Kidney epithelial cell (primary cell): ENCODE measurements around the gene ACOT7. TPM values are rescaled to one million over a fixed set of nuclear protein-coding genes. Genes with fewer than 3 reads are reported as not detected.
A peak's percentile ranks its signal among the peaks of the same experiment; 100 is the strongest.

Source experiments
- DNase-seq: peaks from one replicate; pipeline ENCODE4 v3.0.0-alpha.2; 2010; ENCODE audit warnings: low read depth
- H3K27me3 ChIP-seq: 2 replicates; pipeline ENCODE4 v1.6.0; 2011; ENCODE audit warnings: low read length; ENCODE audit not compliant: control insufficient read depth, insufficient read depth
- H3K36me3 ChIP-seq: 2 replicates; pipeline ENCODE4 v1.5.1; 2011; ENCODE audit warnings: low read length; ENCODE audit not compliant: control insufficient read depth, insufficient read depth
- H3K4me3 ChIP-seq: 2 replicates; pipeline ENCODE4 v1.5.1; 2011; ENCODE audit warnings: low read depth, mild to moderate bottlenecking, control low read depth, low read length
- total RNA-seq: library from RNA; depleted of rRNA; stranded (reverse); fragments of >200 nt; gene quantifications from 2 replicates; pipeline ENCODE4 v1.2.3, GENCODE V29; 2015
- TF ChIP-seq, protein P1 (sequence below): IDR thresholded peaks from 2 replicates; pipeline ENCODE4 v1.5.1; 2011; ENCODE audit warnings: mild to moderate bottlenecking, moderate library complexity, low read length, control low read depth, inconsistent platforms; ENCODE audit not compliant: insufficient read depth, poor library complexity, severe bottlenecking

The ACOT7 gene
- total RNA-seq, 1 donor from 2014 or later, result 79.8 TPM

DNA sequence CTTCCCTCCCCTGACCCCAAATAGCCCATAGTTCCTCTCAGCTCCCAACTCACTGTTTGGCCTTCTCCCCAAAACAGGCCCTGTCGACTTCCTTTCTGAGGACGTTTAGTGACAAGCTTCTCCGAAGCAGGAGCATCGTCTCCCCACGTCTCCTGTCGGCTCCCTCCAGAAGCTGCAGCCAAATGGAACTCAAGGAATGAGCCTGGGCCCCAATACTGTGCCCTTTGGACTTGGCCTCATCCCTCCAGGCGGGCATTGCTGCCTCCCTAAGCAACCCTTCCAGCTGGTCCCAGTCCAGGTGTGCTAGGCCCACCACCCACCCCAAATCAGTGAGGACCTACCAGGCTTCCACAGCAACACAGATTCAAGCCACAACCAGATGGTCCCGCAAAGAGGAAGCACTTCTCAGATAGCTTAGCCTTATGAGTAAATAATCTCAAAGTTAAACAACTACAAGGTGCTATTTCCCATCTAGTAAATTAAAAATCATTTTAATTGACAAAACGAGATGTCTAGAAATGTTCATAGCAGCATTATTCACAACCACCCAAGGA, 33.0 kb downstream of the ACOT7 start:
- H3K36me3 ChIP-seq, result no peaks in the 10 kb centered on the region
- no peaks in the 10 kb centered on the region for H3K27me3 ChIP-seq
- TF ChIP-seq, protein P1, sequence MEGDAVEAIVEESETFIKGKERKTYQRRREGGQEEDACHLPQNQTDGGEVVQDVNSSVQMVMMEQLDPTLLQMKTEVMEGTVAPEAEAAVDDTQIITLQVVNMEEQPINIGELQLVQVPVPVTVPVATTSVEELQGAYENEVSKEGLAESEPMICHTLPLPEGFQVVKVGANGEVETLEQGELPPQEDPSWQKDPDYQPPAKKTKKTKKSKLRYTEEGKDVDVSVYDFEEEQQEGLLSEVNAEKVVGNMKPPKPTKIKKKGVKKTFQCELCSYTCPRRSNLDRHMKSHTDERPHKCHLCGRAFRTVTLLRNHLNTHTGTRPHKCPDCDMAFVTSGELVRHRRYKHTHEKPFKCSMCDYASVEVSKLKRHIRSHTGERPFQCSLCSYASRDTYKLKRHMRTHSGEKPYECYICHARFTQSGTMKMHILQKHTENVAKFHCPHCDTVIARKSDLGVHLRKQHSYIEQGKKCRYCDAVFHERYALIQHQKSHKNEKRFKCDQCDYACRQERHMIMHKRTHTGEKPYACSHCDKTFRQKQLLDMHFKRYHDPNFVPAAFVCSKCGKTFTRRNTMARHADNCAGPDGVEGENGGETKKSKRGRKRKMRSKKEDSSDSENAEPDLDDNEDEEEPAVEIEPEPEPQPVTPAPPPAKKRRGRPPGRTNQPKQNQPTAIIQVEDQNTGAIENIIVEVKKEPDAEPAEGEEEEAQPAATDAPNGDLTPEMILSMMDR, result no peak

GRCh38 chr1:6360117-6360496, 33.5 kb downstream of the ACOT7 start:
- TF ChIP-seq, protein P1, result no peak
- no peak for DNase-seq
- no peaks in the 10 kb centered on the region for H3K36me3 ChIP-seq
- no peaks in the 10 kb centered on the region for H3K27me3 ChIP-seq
- H3K4me3 ChIP-seq, result no peak overlapping the region

More for the DNA sequence above, 33.0 kb downstream of the ACOT7 start:
- no peak for DNase-seq
- H3K4me3 ChIP-seq, result no peak overlapping the region

- Histone ChIP-seq H3K4me3 (no peak overlapping the region), H3K27me3 (no peaks in the 10 kb centered on the region), H3K36me3 (no peaks in the 10 kb centered on the region)
- TF ChIP-seq, protein P1, result no peak
- DNase-seq, result peak; percentile 61
Measured at GRCh38 chr1:6359216-6360116, 34.1 kb downstream of the ACOT7 start.

- H3K4me3 ChIP-seq, result no peak overlapping the region
- H3K36me3 ChIP-seq, result no peaks in the 10 kb centered on the region
- H3K27me3 ChIP-seq, result no peaks in the 10 kb centered on the region
- no peak for DNase-seq
- TF ChIP-seq, protein P1, result no peak
Measured at GRCh38 chr1:6358757-6359201, 34.8 kb downstream of the ACOT7 start.

- no peak for DNase-seq
Measured at GRCh38 chr1:6358144-6358624, 35.4 kb downstream of the ACOT7 start.

More at GRCh38 chr1:6358144-6358624, 35.4 kb downstream of the ACOT7 start:
- H3K27me3 ChIP-seq, result no peaks in the 10 kb centered on the region
- TF ChIP-seq, protein P1, result no peak
- H3K36me3 ChIP-seq, result no peaks in the 10 kb centered on the region
- no peak overlapping the region for H3K4me3 ChIP-seq
